ENCODE data around the gene CHRD.

The CHRD gene

GRCh38 chr3:184341925-184342324 lies 37.9 kb upstream of the CHRD start:
- no peak overlapping the region for H3K27ac ChIP-seq
- TF ChIP-seq ZFX (IDR thresholded peaks at IDR 0.05) = no peak
- TF ChIP-seq CTCF (conservative IDR thresholded peaks at IDR 0.05) = no peak

GRCh38 chr3:184343200-184343876 lies 36.5 kb upstream of the CHRD start:
- no peak overlapping the region for H3K27ac ChIP-seq
- TF ChIP-seq ZFX (IDR thresholded peaks at IDR 0.05) = no peak
- no peak for TF ChIP-seq CTCF (conservative IDR thresholded peaks at IDR 0.05)

- no peak overlapping the region for H3K27ac ChIP-seq
- no peak for TF ChIP-seq CTCF (conservative IDR thresholded peaks at IDR 0.05)
- TF ChIP-seq ZFX (IDR thresholded peaks at IDR 0.05) = no peak
Measured at GRCh38 chr3:184344579-184345316, 35.1 kb upstream of the CHRD start.

GRCh38 chr3:184345317-184346144 lies 34.3 kb upstream of the CHRD start:
- TF ChIP-seq ZFX (IDR thresholded peaks at IDR 0.05) = no peak
- TF ChIP-seq CTCF (conservative IDR thresholded peaks at IDR 0.05) = peak; percentile 86
- H3K27ac ChIP-seq = no peak overlapping the region; the same call in 1 of the 2 replicates

GRCh38 chr3:184346480-184347190 lies 33.2 kb upstream of the CHRD start:
- TF ChIP-seq ZFX (IDR thresholded peaks at IDR 0.05) (no peak), CTCF (conservative IDR thresholded peaks at IDR 0.05) (no peak)
- no peak overlapping the region for H3K27ac ChIP-seq

- no peak overlapping the region for H3K27ac ChIP-seq
- TF ChIP-seq ZFX (IDR thresholded peaks at IDR 0.05) (no peak), CTCF (conservative IDR thresholded peaks at IDR 0.05) (no peak)
Measured at GRCh38 chr3:184347321-184348056, 32.4 kb upstream of the CHRD start.
